ENCODE results near the gene ZNF223. TPM values are rescaled to one million over a fixed set of nuclear protein-coding genes. Genes with fewer than 3 reads are reported as not detected.
A peak's percentile ranks its signal among the peaks of the same experiment; 100 is the strongest.

Gene ZNF223
- total and polyA plus RNA-seq, 9 of the 15 experiments (the other 6 are each of a cell fraction or from before 2014, with no cell fraction given) = 0.21 to 1.8 (median 0.71) TPM

- TF ChIP-seq ZNF57 (CRISPR knock-in tag; IDR thresholded peaks at IDR 0.05) (no peak), ATF7 (IDR thresholded peaks at IDR 0.05) (peak; percentile 79), DIDO1 (tag; IDR thresholded peaks at IDR 0.05; ENCODE audit: low read depth) (no peak), SRF (CRISPR knock-in tag; IDR thresholded peaks at IDR 0.05) (peak in 1 of 2 experiments; percentile 26; a peak in 1 of 4 replicates), POLR2AphosphoS2 (IDR thresholded peaks at IDR 0.05; ENCODE audit: low read length) (no peak), MECOM (CRISPR knock-in tag; IDR thresholded peaks at IDR 0.05) (no peak), E2F4 (CRISPR knock-in tag; IDR thresholded peaks at IDR 0.05; ENCODE audit: low read depth) (no peak), E2F6 (IDR thresholded peaks at IDR 0.05; ENCODE audit: borderline replicate concordance in 1 of 2, extremely low read depth in 1 of 2, insufficient read depth in 1 of 2, insufficient read length in 1 of 2, low read depth in 1 of 2, low read length in 1 of 2, poor library complexity in 1 of 2, severe bottlenecking in 1 of 2) (no peak), NRF1 (conservative IDR thresholded peaks at IDR 0.05 in 1 of 2, IDR thresholded peaks at IDR 0.05 in 1 of 2) (peak; percentile 69 to 76), IRF2 (CRISPR knock-in tag; IDR thresholded peaks at IDR 0.05) (no peak), ZBTB5 (IDR thresholded peaks at IDR 0.05) (no peak), POLR2B (IDR thresholded peaks at IDR 0.05; ENCODE audit: low read depth, partially characterized antibody) (peak; percentile 72), ZFX (CRISPR knock-in tag; IDR thresholded peaks at IDR 0.05) (0 out of 2 replicates have a peak, but pooled peaks have one; percentile 25), SMARCB1 (IDR thresholded peaks at IDR 0.05; ENCODE audit: insufficient read length, low read depth) (no peak), VEZF1 (CRISPR knock-in tag; IDR thresholded peaks at IDR 0.05) (peak; percentile 79), ZNF175 (CRISPR knock-in tag; IDR thresholded peaks at IDR 0.05; ENCODE audit: low read depth) (peak; percentile 86; the same call in 1 of the 2 replicates), PURB (CRISPR knock-in tag; IDR thresholded peaks at IDR 0.05; ENCODE audit: low read depth) (no peak), POU5F1 (IDR thresholded peaks at IDR 0.05; ENCODE audit: borderline replicate concordance, low read depth, low read length, partially characterized antibody) (peak; percentile 83), TSC22D4 (tag; IDR thresholded peaks at IDR 0.05) (no peak), L3MBTL2 (IDR thresholded peaks at IDR 0.05) (peak; percentile 54), STAT5B (CRISPR knock-in tag; IDR thresholded peaks at IDR 0.05) (no peak), RBBP5 (IDR thresholded peaks at IDR 0.05; ENCODE audit: borderline replicate concordance, insufficient read depth, low read length, poor library complexity, severe bottlenecking) (peak; percentile 52), ZKSCAN1 (IDR thresholded peaks at IDR 0.05; ENCODE audit: low read depth, low read length) (no peak)
These were observed 61.4 kb downstream of the ZNF223 start, which contains the start of gene ZNF225 (continued) for GRCh38 chr19:44113138-44113783.
